Ectodermal cell (in vitro differentiated cells): Measurements from ENCODE around the gene CNBD2.
"Not testable (repeated sequence)": the region's sequence is repeated elsewhere in the genome, so short reads cannot be mapped to it uniquely, and the experiment has no call there.

ENCODE experiments used
- H3K27ac ChIP-seq: 2 replicates; pipeline ENCODE4 v1.7.0; 2013; ENCODE audit warnings: mild to moderate bottlenecking, low read depth, low read length; ENCODE audit not compliant: insufficient read depth, poor library complexity, severe bottlenecking
- H3K27me3 ChIP-seq: 2 replicates; pipeline ENCODE4 v1.7.0; 2013; ENCODE audit warnings: mild to moderate bottlenecking, low read length; ENCODE audit not compliant: insufficient read depth, control insufficient read depth, poor library complexity, severe bottlenecking
- H3K36me3 ChIP-seq: one replicate; pipeline ENCODE4 v1.7.0; 2013; ENCODE audit warnings: low read length; ENCODE audit not compliant: control insufficient read depth, insufficient read depth
- H3K4me1 ChIP-seq: one replicate; pipeline ENCODE4 v1.7.0; 2013; ENCODE audit warnings: low read length; ENCODE audit not compliant: control insufficient read depth, insufficient read depth
- H3K4me3 ChIP-seq: 2 replicates; pipeline ENCODE4 v1.7.0; 2013; ENCODE audit warnings: low read depth, low read length, control low read depth; ENCODE audit not compliant: insufficient read depth
- H3K9me3 ChIP-seq: 2 replicates; pipeline ENCODE4 v1.7.0; 2013; ENCODE audit warnings: mild to moderate bottlenecking, low read length, moderate library complexity; ENCODE audit not compliant: control insufficient read depth
- WGBS, 2 experiments: methylation state at CpG; one replicate each; pipeline ENCODE4 v1.1.7; 2013; ENCODE audit warnings: missing lambda C conversion rate in 2 of 2; 5-methylcytosine and 5-hydroxymethylcytosine counted together

Gene CNBD2

DNA sequence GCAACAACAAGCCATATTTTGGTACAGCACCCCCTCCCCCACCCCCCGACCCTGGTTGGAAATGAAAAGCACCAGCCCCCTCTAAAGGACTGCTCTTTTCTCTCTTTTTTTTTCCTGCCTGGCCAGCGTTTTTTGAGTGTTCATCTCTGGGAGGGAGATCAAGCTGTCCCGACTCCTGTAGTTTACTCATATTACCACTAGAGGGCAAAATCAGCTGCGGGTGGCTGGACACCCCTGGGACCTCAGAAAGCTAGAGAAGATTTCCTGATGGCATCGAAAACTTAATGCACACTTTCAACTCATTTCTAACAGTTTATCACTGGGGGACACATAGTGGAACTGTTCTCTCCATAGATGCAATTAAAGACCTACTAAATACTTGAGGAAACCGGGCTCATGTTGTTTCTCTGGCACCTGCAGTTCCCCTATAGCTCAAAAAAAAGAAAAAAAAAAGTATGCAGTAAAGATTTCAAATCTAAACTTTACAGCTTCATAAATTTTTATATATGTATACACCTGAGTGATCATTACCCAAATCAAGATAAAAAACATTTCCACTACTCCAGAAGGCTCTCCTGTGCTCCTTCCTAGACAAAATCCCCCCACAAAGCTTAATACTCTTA is 24.4 kb downstream of the CNBD2 start:
- no peak overlapping the region for H3K27ac ChIP-seq
- H3K4me1 ChIP-seq, result no peaks in the 10 kb centered on the region
- WGBS, 2 experiments, result 12 to 17% methylated on average over 6 of the region's 6 CpGs
- H3K36me3 ChIP-seq, result no peaks in the 10 kb centered on the region
- no peaks in the 10 kb centered on the region for H3K27me3 ChIP-seq
- H3K9me3 ChIP-seq, result no peaks in the 10 kb centered on the region
- no peak overlapping the region for H3K4me3 ChIP-seq

DNA sequence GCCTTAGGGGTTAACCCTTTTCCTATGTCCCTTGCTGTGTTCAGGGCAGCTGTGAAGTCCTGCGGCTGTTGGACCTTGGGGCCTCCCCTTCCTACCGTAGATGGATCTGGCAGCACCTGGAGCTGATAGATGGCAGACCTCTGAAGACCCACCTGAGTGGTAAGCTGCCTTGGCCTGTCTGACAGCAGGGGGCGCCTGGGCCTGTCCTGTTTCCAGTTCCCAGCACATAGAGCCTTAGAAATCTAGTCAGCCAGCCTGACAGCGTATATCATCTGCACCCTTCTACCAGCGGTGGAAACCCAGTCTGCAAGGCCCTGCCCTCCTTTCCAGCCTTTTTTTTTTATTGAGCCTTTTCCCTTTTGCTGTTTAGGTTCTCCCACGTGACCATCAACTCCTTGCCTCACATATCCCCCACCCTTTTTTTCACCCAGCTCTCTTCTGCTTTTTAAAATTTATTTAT is 26.6 kb downstream of the CNBD2 start:
- H3K4me1 ChIP-seq, result no peaks in the 10 kb centered on the region
- no peak overlapping the region for H3K4me3 ChIP-seq
- H3K27ac ChIP-seq, result no peak overlapping the region
- H3K9me3 ChIP-seq, result no peaks in the 10 kb centered on the region
- no peaks in the 10 kb centered on the region for H3K36me3 ChIP-seq
- H3K27me3 ChIP-seq, result no peaks in the 10 kb centered on the region
- WGBS, 2 experiments, result 8 to 11% methylated on average over 6 of the region's 6 CpGs

GRCh38 chr20:35996492-35996891 is 28.1 kb downstream of the CNBD2 start:
- H3K27ac ChIP-seq, H3K4me1 ChIP-seq, H3K36me3 ChIP-seq, H3K4me3 ChIP-seq, H3K27me3 ChIP-seq, H3K9me3 ChIP-seq: not testable (repeated sequence)
- 87 to 93% methylated on average over 8 of the region's 8 CpGs for WGBS, 2 experiments

GRCh38 chr20:36001331-36001730 is 32.9 kb downstream of the CNBD2 start:
- H3K27me3 ChIP-seq, H3K4me3 ChIP-seq, H3K36me3 ChIP-seq, H3K4me1 ChIP-seq, H3K27ac ChIP-seq, H3K9me3 ChIP-seq: not testable (repeated sequence)
- 95 to 99% methylated on average over 15 to 20 of the region's 34 CpGs for WGBS, 2 experiments

DNA sequence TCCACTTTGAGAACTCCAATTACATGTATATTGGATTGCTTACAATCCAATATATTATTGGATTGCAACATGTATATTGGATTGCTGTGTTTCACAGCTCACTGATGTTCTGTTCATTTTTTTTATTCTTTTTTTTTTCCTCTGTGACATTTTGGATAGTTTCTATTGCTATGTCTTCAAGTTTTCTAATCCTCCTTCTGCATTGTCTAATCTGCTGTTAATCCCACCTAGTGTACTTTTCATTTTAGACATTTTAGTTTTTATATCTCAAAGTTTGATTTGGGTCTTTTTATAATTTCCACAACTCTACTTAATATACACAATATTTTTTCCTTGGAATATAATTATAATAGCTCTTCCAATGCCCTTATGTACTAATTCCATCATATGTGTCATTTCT is 34.5 kb downstream of the CNBD2 start:
- Histone ChIP-seq H3K9me3 (no peaks in the 10 kb centered on the region), H3K4me1 (no peaks in the 10 kb centered on the region), H3K27ac (no peak overlapping the region), H3K27me3 (no peaks in the 10 kb centered on the region), H3K36me3 (no peaks in the 10 kb centered on the region), H3K4me3 (no peak overlapping the region)

DNA sequence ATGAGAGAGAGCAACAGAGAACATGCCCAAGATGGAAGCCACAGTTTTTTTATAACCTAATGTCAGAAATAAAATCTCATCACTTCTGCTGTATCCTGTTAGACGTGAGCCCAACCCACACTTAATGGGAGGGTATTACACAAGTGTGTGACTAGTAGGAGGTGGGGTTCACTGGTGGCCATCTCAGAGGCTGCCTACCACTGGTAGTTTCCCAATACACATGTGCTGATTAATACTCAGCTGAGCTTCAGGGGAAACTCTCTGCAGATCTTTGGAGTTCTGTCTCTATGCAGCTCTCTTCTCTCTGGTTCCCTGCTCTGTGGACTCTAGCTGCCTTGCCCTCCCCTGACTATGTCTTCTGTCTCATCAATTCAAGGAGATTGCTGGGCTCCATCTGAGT is 35.7 kb downstream of the CNBD2 start:
- WGBS, 2 experiments, result 89 to 94% methylated on average over 1 of the region's 1 CpG
- H3K27me3 ChIP-seq, result no peaks in the 10 kb centered on the region
- H3K4me1 ChIP-seq, result no peaks in the 10 kb centered on the region
- no peaks in the 10 kb centered on the region for H3K9me3 ChIP-seq
- no peak overlapping the region for H3K4me3 ChIP-seq
- no peaks in the 10 kb centered on the region for H3K36me3 ChIP-seq
- H3K27ac ChIP-seq, result no peak overlapping the region

GRCh38 chr20:36008461-36009035 is 40.2 kb downstream of the CNBD2 start:
- Histone ChIP-seq H3K27me3 (no peaks in the 10 kb centered on the region), H3K27ac (no peak overlapping the region), H3K36me3 (no peaks in the 10 kb centered on the region), H3K9me3 (no peaks in the 10 kb centered on the region), H3K4me1 (no peaks in the 10 kb centered on the region), H3K4me3 (no peak overlapping the region)
- WGBS, 2 experiments, result 90 to 96% methylated on average over 4 of the region's 4 CpGs

DNA sequence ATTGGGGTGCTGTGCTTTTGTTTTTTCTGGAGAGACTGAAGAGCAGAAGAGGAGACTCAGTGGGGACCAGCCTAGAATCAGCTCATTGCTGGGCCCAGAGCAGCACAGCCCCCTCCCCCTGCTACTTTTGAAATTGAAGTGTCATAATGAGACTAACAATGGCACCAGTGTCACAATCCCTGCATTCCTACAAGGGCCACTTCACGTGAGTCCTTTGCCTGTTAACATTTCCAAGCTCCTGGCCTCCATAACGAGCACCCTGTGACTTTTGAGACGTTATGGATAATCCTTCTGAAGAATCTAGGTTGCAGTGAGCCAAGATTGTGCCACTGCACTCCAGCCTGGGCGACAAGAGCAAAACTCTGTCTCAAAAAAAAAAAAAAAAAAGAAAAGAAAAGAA is 41.7 kb downstream of the CNBD2 start:
- Histone ChIP-seq H3K4me3 (no peak overlapping the region), H3K27ac (no peak overlapping the region), H3K27me3 (no peaks in the 10 kb centered on the region), H3K4me1 (no peaks in the 10 kb centered on the region), H3K36me3 (no peaks in the 10 kb centered on the region), H3K9me3 (no peaks in the 10 kb centered on the region)
- 65 to 69% methylated on average over 4 of the region's 4 CpGs for WGBS, 2 experiments

- no peaks in the 10 kb centered on the region for H3K9me3 ChIP-seq
- 83 to 86% methylated on average over 4 of the region's 4 CpGs for WGBS, 2 experiments
- H3K27me3 ChIP-seq, result no peaks in the 10 kb centered on the region
- H3K4me3 ChIP-seq, result no peak overlapping the region
- no peaks in the 10 kb centered on the region for H3K36me3 ChIP-seq
- H3K4me1 ChIP-seq, result no peaks in the 10 kb centered on the region
- H3K27ac ChIP-seq, result no peak overlapping the region
Measured at GRCh38 chr20:36010825-36011224, 42.4 kb downstream of the CNBD2 start.

GRCh38 chr20:36015806-36016403 is 47.5 kb downstream of the CNBD2 start:
- no peak overlapping the region for H3K4me3 ChIP-seq
- H3K9me3 ChIP-seq, result no peaks in the 10 kb centered on the region
- H3K4me1 ChIP-seq, result no peaks in the 10 kb centered on the region
- H3K27me3 ChIP-seq, result no peaks in the 10 kb centered on the region
- 100% methylated on average over 1 of the region's 1 CpG for WGBS, 2 experiments
- H3K27ac ChIP-seq, result no peak overlapping the region
- no peaks in the 10 kb centered on the region for H3K36me3 ChIP-seq
